GM21515 (cell line): ENCODE measurements around the gene NFKBIZ.

Source experiments
- ATAC-seq: cut with Tn5 transposase; IDR thresholded peaks from one replicate; pipeline ENCODE4 v1.9.1; 2021; ENCODE audit not compliant: unreplicated experiment

Gene NFKBIZ

GRCh38 chr3:101825904-101826445 lies 23.3 kb upstream of the NFKBIZ start:
- no peak for ATAC-seq

- peak; percentile 83 for ATAC-seq
Observed at GRCh38 chr3:101827211-101828174, 21.8 kb upstream of the NFKBIZ start.

GRCh38 chr3:101828276-101828675 lies 21.0 kb upstream of the NFKBIZ start:
- no peak for ATAC-seq

GRCh38 chr3:101828691-101829436 lies 20.4 kb upstream of the NFKBIZ start:
- ATAC-seq, result peak; percentile 51

GRCh38 chr3:101829437-101829830 lies 19.9 kb upstream of the NFKBIZ start:
- ATAC-seq, result no peak

- ATAC-seq, result no peak
Observed at GRCh38 chr3:101829874-101830273, 19.4 kb upstream of the NFKBIZ start.

- no peak for ATAC-seq
Observed at GRCh38 chr3:101833446-101833974, 15.8 kb upstream of the NFKBIZ start.

GRCh38 chr3:101835676-101836075 lies 13.6 kb upstream of the NFKBIZ start:
- no peak for ATAC-seq

- no peak for ATAC-seq
Observed at GRCh38 chr3:101836160-101836559, 13.2 kb upstream of the NFKBIZ start.

GRCh38 chr3:101836652-101837598 lies 12.4 kb upstream of the NFKBIZ start:
- no peak for ATAC-seq

GRCh38 chr3:101838691-101839090 lies 10.6 kb upstream of the NFKBIZ start:
- no peak for ATAC-seq

GRCh38 chr3:101840066-101840465 lies 9.2 kb upstream of the NFKBIZ start:
- no peak for ATAC-seq

GRCh38 chr3:101842245-101842934 lies 6.9 kb upstream of the NFKBIZ start:
- no peak for ATAC-seq

- no peak for ATAC-seq
Observed at GRCh38 chr3:101842935-101843330, 6.4 kb upstream of the NFKBIZ start.

- no peak for ATAC-seq
Observed at GRCh38 chr3:101845425-101845824, 3.9 kb upstream of the NFKBIZ start.

- no peak for ATAC-seq
Observed at GRCh38 chr3:101846709-101847108, 2.6 kb upstream of the NFKBIZ start.

- no peak for ATAC-seq
Observed at GRCh38 chr3:101847328-101847727, 2.0 kb upstream of the NFKBIZ start.

GRCh38 chr3:101848326-101848725 lies 988 bp upstream of the NFKBIZ start:
- no peak for ATAC-seq

GRCh38 chr3:101849714-101850245 lies 466 bp downstream of the NFKBIZ start:
- ATAC-seq, result peak; percentile 35
